Caco-2 (cell line): ENCODE results near the gene TRIM17. TPM values are rescaled to one million over a fixed set of nuclear protein-coding genes. Genes with fewer than 3 reads are reported as not detected.

Experiments
- BruUV-seq: library from RNA; stranded (reverse); fragments of 400-500 nt; replicated peaks from 2 replicates; lab custom pipeline; 2021; lab: Mats Ljungman, UMichigan
- CTCF ChIA-PET: fragments of 300-600 bp; sonication (Branson Sonifier 250); formaldehyde crosslinking; loops from one replicate; lab custom pipeline; 2022; ENCODE audit warnings: antibody characterized with exemption; lab: Charles Lee
- POLR2A ChIA-PET: fragments of 300-600 bp; sonication (Branson Sonifier 250); formaldehyde crosslinking; loops from one replicate; lab custom pipeline; 2022; ENCODE audit warnings: antibody characterized with exemption; lab: Charles Lee
- DNase-seq, 2 experiments: peaks; one replicate each; pipeline versions ENCODE4 v3.0.0 to v3.0.0-alpha.2; 2020 to 2022
- H3K27me3 ChIP-seq: replicated peaks from 2 replicates; pipeline ENCODE4 v1.6.0; 2011; ENCODE audit warnings: low read length; ENCODE audit not compliant: control insufficient read depth, insufficient read depth
- H3K36me3 ChIP-seq: 2 replicates; pipeline ENCODE4 v1.5.1; 2011; ENCODE audit warnings: low read length; ENCODE audit not compliant: control insufficient read depth, insufficient read depth
- H3K4me1 ChIP-seq: fragments of 250-450 bp; sonication (Bioruptor Pico); 2 replicates; pipeline ENCODE4 v1.5.1; 2020; ENCODE audit warnings: mild to moderate bottlenecking
- H3K4me3 ChIP-seq: 2 replicates; pipeline ENCODE4 v1.5.1; 2011; ENCODE audit warnings: low read depth, mild to moderate bottlenecking, control low read depth, low read length
- H3K9me3 ChIP-seq: fragments of 250-450 bp; sonication (Bioruptor Pico); 2 replicates; pipeline ENCODE4 v1.5.1; 2020; ENCODE audit warnings: mild to moderate bottlenecking, moderate library complexity
- H3K27ac Mint-ChIP-seq: one replicate; pipeline ENCODE4 v1.8.0; 2022; ENCODE audit warnings: mixed read lengths; ENCODE audit not compliant: unreplicated experiment
- H3K27me3 Mint-ChIP-seq: one replicate; pipeline ENCODE4 v1.8.0; 2022; ENCODE audit warnings: mixed read lengths; ENCODE audit not compliant: insufficient read depth, unreplicated experiment
- H3K36me3 Mint-ChIP-seq: one replicate; pipeline ENCODE4 v1.8.0; 2022; ENCODE audit warnings: mild to moderate bottlenecking, mixed read lengths; ENCODE audit not compliant: insufficient read depth, unreplicated experiment
- H3K4me1 Mint-ChIP-seq: one replicate; pipeline ENCODE4 v1.8.0; 2022; ENCODE audit warnings: low read depth, mixed read lengths; ENCODE audit not compliant: unreplicated experiment
- H3K4me3 Mint-ChIP-seq: one replicate; pipeline ENCODE4 v1.8.0; 2022; ENCODE audit warnings: mild to moderate bottlenecking, moderate library complexity, mixed read lengths; ENCODE audit not compliant: unreplicated experiment
- H3K9me3 Mint-ChIP-seq: one replicate; pipeline ENCODE4 v1.8.0; 2022; ENCODE audit warnings: mixed read lengths; ENCODE audit not compliant: unreplicated experiment
- CTCF ChIP-seq, 2 experiments: fragments of 200-600 bp in 1 of 2; IDR thresholded peaks; 1 replicate in 1 of 2; 2 replicates in 1 of 2; pipeline versions ENCODE4 v1.5.1 to v1.8.0; 2011 to 2022; ENCODE audit warnings: antibody characterized with exemption in 1 of 2, control low read depth in 1 of 2, inconsistent platforms in 1 of 2, low read depth in 1 of 2, low read length in 1 of 2, mild to moderate bottlenecking in 1 of 2, moderate library complexity in 1 of 2; ENCODE audit not compliant: insufficient read depth in 1 of 2, severe bottlenecking in 1 of 2, unreplicated experiment in 1 of 2
- intact Hi-C: fragments of 100-400 bp; cut with micrococcal nuclease; formaldehyde crosslinking; loops from one replicate; pipeline ENCODE4 v1.10.0; 2022; ENCODE audit not compliant: unreplicated experiment
- total RNA-seq: library from RNA; stranded (reverse); gene quantifications from 2 replicates; pipeline ENCODE4 v1.2.3, GENCODE V29; 2022

Gene TRIM17
- total RNA-seq, 1 experiment from 2014 or later = 4.0 TPM

- H3K4me1 Mint-ChIP-seq = peaks cover 26% of the 10 kb centered on the region
- ChIA-PET POLR2A (no interaction called here), CTCF (no interaction called here)
- no peak for TF ChIP-seq CTCF (IDR thresholded peaks at IDR 0.05; ENCODE audit: insufficient read depth in 1 of 2, low read depth in 1 of 2, low read length in 1 of 2, severe bottlenecking in 1 of 2, unreplicated experiment in 1 of 2)
- no peak overlapping the region for H3K4me3 Mint-ChIP-seq
- Histone ChIP-seq H3K36me3 (no peaks in the 10 kb centered on the region), H3K27me3 (no peaks in the 10 kb centered on the region), H3K4me1 (peaks cover 24% of the 10 kb centered on the region), H3K9me3 (no peaks in the 10 kb centered on the region), H3K4me3 (no peak overlapping the region)
- peaks cover 61% of the 10 kb centered on the region for H3K36me3 Mint-ChIP-seq
- intact Hi-C loops = no loop called here
- no peaks in the 10 kb centered on the region for H3K27me3 Mint-ChIP-seq
- BruUV-seq = no TSS peak
- peak overlapping the region; percentile 79 for H3K27ac Mint-ChIP-seq
- no peaks in the 10 kb centered on the region for H3K9me3 Mint-ChIP-seq
- DNase-seq = no peak
These were observed 37.6 kb upstream of the TRIM17 start for GRCh38 chr1:228454238-228454637.

- ChIA-PET POLR2A (no interaction called here), CTCF (no interaction called here)
- Mint-ChIP-seq H3K4me1 (peaks cover 27% of the 10 kb centered on the region), H3K36me3 (peaks cover 55% of the 10 kb centered on the region), H3K27me3 (no peaks in the 10 kb centered on the region), H3K27ac (no peak overlapping the region), H3K4me3 (no peak overlapping the region), H3K9me3 (no peaks in the 10 kb centered on the region)
- no TSS peak for BruUV-seq
- Histone ChIP-seq H3K9me3 (no peaks in the 10 kb centered on the region), H3K36me3 (no peaks in the 10 kb centered on the region), H3K27me3 (no peaks in the 10 kb centered on the region), H3K4me3 (no peak overlapping the region), H3K4me1 (peaks cover 30% of the 10 kb centered on the region)
- intact Hi-C loops = no loop called here
- TF ChIP-seq CTCF (IDR thresholded peaks at IDR 0.05; ENCODE audit: insufficient read depth in 1 of 2, low read depth in 1 of 2, low read length in 1 of 2, severe bottlenecking in 1 of 2, unreplicated experiment in 1 of 2) = no peak
- DNase-seq = no peak
These were observed 37.0 kb upstream of the TRIM17 start for GRCh38 chr1:228453614-228454013.

- no peaks in the 10 kb centered on the region for H3K27me3 Mint-ChIP-seq
- H3K4me3 ChIP-seq = no peak overlapping the region
- H3K27ac Mint-ChIP-seq = peak overlapping the region; percentile 47
- H3K27me3 ChIP-seq = no peaks in the 10 kb centered on the region
- no peak for TF ChIP-seq CTCF (IDR thresholded peaks at IDR 0.05; ENCODE audit: insufficient read depth in 1 of 2, low read depth in 1 of 2, low read length in 1 of 2, severe bottlenecking in 1 of 2, unreplicated experiment in 1 of 2)
- peaks cover 32% of the 10 kb centered on the region for H3K4me1 Mint-ChIP-seq
- H3K9me3 Mint-ChIP-seq = no peaks in the 10 kb centered on the region
- peaks cover 35% of the 10 kb centered on the region for H3K4me1 ChIP-seq
- H3K36me3 ChIP-seq = no peaks in the 10 kb centered on the region
- H3K4me3 Mint-ChIP-seq = no peak overlapping the region
- no peak for DNase-seq
- intact Hi-C loops = no loop called here
- BruUV-seq = no TSS peak
- peaks cover 49% of the 10 kb centered on the region for H3K36me3 Mint-ChIP-seq
- ChIA-PET POLR2A (no interaction called here), CTCF (interaction anchor here (0.5 kb wide), 1 partner anchor 115 kb away, joined by 3 read pairs; no protein-coding TSS in a partner anchor)
- no peaks in the 10 kb centered on the region for H3K9me3 ChIP-seq
These were observed 36.4 kb upstream of the TRIM17 start for GRCh38 chr1:228453022-228453560.
